ENCODE data around the gene ZDHHC7.

- TF ChIP-seq RBM39 (optimal IDR thresholded peaks at IDR 0.05; ENCODE audit: low read depth, low read length) = no peak
- no peak for TF ChIP-seq POLR2A (conservative IDR thresholded peaks at IDR 0.05)
- no peak for TF ChIP-seq ADNP (tag; IDR thresholded peaks at IDR 0.05)
- no peak for TF ChIP-seq CHD4 (IDR thresholded peaks at IDR 0.05; ENCODE audit: insufficient read depth, insufficient replicate concordance, low read depth, low read length, poor library complexity, severe bottlenecking)
- no peak for TF ChIP-seq FOXM1 (IDR thresholded peaks at IDR 0.05; ENCODE audit: low read depth)
- TF ChIP-seq FOXM1 (CRISPR knock-in tag; IDR thresholded peaks at IDR 0.05; ENCODE audit: low read depth) = no peak
These were observed 51.4 kb downstream of the ZDHHC7 start for GRCh38 chr16:84959784-84960417.

Data from K562 (cell line).